Effector CD8-positive, alpha-beta T cell (primary cell): Measurements from ENCODE around the gene LILRA1.
"Not testable (repeated sequence)": the region's sequence is repeated elsewhere in the genome, so short reads cannot be mapped to it uniquely, and the experiment has no call there.

ENCODE experiments used
- DNase-seq: peaks from one replicate; lab custom pipeline; 2025; lab: John Stamatoyannopoulos, UW
- total RNA-seq, 4 experiments: gene quantifications; one replicate each; lab custom pipeline; 2026; lab: John Stamatoyannopoulos, UW

LILRA1 gene
- total RNA-seq, result 0 to 0.44 (median 0) reads per million in 4 experiments

DNA sequence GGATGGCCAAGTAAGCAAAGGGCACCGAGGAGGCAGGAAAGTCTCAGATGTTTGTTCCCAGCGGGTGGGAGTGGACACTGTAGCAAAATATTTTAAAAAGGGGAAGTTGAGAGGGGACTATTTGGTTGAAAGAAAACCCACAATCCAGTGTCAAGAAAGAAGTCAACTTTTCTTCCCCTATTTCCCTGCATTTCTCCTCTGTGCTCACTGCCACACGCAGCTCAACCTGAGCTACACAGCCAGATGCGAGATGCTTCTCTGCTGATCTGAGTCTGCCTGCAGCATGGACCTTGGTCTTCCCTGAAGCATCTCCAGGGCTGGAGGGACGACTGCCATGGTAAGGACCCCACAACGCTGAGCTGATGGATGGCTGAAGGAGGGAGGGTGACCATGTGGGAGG is at the start of gene LILRA1:
TSS of gene LILRA1 (plus strand) at position 188 of the 400 bp plus-strand sequence. CDS start 613 bp downstream, outside the sequence.
- not testable (repeated sequence) for DNase-seq

DNA sequence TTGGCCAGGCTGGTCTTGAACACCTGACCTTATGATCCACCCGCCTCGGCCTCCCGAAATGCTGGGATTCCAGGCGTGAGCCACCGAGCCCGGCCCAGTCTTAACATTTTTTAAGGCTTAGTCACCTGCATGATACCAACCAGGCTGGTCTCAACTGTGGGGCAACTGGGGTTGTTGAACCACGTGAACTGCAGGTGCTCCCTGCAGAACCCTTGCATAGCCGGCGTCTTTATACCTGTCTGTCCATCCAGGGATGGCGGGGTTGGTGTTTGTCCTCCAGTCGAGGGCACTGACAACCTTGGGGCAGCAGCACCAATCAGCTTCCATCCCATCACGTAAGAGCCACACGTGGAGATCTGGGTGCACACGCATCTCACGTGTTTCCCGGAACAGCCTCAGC is 44.6 kb upstream of the LILRA1 start:
- no peak for DNase-seq

DNA sequence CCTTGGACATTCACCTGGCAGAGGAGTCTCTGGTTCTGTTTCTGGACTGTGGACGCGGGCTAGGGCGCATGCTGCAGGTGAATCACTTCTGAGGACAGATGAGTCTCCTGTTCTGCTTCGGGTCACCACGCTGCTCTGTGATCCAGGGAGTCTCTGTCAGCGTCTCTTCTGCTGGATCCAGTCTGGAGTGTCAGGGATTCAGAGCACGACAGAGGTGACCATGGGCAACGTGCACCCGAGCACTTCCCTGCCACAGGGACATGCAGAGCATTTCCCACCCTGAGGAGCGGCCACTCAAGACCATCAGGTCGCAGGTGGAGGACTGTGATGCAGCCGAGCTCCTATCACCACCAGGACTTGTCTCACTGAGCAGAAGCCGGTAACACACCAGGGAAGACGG is 44.2 kb upstream of the LILRA1 start:
- DNase-seq, result no peak

DNA sequence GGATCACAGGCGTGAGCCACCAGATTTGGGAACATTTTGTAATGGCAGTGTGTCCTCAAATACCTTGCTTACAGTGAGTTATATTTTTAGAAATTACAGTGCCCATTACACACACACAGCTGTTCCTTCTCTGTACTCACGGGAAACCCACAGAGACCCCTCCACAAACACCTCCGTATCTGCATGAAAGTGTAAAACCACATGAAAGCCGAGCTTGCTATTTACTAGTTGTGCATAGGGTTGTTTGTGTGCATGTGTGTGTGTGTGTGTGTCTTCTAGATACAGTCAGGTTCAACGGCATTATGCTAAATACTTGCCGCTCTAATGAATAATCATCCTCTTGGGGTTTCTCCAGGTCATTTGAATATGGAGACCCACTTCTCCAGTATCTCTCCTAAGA is 42.1 kb upstream of the LILRA1 start:
- no peak for DNase-seq

DNA sequence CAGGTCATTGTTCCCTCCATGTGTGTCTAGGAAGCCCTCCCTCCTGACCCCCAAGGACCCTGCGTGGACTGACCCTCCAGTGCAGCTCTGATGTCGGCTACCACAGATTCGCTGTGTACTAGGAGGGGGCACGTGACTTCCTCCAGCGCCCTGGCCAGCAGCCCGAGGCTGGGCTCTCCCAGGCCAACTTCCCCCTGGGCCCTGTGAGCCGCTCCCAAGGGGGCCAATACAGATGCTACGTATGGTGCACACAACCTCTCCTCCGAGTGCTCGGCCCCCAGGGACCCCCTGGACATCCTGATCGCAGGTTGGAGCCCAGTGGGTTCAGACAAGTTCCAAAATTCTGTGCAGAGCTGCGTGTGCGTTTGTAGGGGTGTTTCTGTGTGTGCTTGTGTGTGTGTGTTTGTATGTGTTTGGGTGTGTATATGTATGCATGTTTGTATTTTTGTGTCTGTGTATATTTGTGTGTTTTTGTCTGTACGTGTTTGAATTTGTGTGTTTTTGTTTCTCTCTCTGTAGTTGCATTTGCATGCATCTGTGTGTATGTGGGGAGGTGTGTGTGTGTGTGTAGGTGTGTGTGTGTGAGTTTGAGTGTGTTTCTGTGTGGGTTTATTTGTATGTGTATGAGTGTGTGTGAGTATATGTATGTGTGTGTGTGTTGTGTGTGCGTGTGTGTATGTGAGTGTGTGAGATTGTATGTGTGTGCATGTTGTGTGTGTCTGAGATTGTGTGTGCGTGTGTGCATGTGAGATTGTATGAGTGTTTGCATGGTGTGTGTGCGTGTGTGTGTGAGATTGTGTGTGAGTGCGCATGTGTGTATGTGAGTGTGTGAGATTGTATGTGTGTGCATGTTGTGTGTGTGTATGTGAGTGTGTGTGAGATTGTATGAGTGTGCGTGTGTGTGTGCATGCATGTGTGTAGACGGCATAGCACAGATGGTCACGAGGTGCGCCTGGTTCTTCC is 41.2 kb upstream of the LILRA1 start:
- no peak for DNase-seq

DNA sequence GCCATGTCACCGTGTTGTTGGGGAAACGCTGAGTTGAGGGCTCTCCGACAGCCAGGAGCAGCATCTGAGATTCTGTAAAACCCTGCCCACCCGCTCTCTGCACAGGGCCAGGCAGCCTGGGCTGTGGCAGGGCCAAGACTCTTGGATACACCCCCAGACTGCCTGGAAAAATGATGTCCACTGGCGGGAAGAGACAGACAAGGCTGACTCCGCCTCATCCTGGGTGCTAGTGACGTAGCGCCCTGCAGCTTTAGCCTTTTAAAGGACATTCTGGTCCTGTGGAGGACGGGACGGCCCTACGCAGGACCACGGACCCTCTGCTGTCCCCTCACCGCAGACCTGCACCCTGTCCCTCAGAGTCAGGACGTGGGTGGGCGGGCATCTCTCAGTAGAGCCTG is 40.5 kb upstream of the LILRA1 start:
- no peak for DNase-seq

DNA sequence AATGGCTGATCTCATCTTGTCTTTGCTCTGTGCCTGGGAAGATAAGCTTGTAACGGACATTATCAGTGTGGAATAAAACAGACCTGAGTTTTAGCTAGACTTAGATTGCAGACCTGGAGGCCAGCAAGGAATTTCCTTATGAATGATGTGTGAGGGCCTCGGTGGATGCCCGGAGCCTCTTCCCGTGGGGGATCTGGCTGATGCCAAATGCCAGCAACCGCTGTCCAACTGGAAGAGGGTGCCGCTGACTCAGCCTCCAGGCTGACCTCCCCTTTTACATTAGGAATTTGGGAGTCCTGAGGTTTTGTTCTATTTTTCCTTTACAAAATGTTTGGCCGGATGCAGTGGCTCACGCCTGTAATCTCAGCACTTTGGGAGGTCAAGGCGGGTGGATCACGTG is 39.4 kb upstream of the LILRA1 start:
- no peak for DNase-seq

DNA sequence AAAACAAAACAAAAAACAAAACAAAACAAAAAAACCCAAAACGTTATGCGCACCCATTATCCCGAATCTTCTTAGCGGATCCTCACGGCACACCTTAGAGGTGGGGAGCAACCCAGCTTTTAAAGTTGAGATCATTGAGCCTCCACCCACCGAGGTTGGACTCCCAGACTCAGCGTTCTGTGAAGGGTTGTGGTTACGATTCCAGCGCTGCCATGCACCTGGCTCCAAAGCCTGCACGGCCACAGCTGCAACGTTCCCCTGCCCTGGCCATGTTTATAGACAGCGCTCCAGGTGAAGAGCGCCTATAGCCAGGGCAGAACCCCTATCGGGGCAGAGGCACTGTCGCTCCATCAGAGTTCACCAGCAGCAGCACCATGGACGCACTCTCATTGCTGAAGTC is 38.5 kb upstream of the LILRA1 start:
- DNase-seq, result no peak

DNA sequence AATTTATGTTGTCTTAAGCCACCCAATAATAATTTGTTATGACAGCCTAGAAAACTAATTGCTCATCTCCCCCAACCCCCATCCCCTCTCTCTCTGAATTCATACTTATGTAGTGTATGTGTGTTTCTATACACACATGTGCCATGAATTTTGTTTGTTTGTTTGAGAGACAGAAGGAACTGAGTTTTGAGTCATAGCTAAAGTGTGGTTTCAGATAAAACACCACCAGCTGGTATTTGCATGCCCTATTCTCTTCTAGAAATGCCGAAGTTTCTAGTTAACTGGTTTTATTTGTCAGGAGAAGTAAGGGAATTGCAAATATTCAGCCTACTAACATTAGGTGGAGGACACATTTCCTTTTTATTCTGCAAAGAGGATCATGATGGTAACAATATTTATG is 37.2 kb upstream of the LILRA1 start:
- no peak for DNase-seq

DNA sequence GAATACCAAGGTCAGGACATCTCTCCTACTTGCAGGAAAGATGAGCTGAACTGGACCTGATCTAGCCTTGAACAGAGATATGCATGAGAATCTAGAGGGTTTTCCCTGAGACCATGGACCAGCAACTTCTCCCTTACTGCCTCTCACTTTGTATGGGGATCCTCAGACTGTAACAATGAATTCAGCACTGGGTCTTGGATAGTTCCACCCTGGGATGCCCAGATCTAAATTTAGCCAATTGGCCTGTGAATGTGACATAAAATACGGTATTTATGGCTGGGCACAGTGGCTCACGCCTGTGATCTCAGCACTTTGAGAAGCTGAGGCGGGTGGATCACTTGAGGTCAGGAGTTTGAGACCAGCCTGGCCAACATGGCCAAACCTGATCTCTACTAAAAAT is 35.1 kb upstream of the LILRA1 start:
- no peak for DNase-seq

DNA sequence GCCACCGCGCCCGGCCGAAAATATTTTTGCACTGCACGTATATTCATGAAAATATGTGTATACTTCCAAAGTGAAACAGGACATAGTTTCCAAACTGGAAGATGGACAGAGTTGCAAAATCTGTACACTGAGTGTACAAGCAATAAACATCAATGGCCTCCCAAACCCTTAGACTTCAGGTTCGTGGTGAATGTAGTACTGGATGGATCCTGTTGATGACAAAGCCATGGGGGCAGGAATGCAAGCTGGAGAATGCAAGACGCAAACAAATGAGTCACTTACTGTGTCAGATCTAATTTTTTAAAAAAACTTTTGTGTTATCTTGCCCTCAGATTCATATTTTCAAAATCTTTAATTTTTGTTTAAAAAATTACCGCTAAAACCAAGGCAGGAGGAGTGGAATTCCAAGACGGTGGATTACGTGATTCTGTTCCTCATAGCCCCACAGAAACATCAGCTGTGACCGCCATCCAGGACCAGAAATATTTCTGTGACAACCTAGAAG is 32.5 kb upstream of the LILRA1 start:
- no peak for DNase-seq

DNA sequence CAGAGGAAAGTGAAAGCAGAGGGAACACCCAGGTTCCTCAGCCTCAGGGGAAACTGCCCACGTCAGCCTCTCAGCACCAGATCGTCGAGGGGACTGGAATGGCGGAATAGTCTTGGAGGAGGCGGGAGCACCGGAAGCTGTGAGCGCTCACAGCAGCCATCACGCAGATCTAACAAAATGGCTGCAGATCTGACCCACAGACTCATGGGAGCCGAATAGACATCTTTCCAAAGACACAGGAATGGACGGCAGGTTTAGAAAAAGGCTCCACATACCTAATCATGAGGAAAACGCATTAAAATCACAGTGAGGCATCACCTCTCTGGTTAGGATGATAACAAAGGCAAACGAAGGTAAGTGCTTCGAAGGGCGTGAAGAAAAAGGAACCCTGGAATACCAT is 31.6 kb upstream of the LILRA1 start:
- no peak for DNase-seq

DNA sequence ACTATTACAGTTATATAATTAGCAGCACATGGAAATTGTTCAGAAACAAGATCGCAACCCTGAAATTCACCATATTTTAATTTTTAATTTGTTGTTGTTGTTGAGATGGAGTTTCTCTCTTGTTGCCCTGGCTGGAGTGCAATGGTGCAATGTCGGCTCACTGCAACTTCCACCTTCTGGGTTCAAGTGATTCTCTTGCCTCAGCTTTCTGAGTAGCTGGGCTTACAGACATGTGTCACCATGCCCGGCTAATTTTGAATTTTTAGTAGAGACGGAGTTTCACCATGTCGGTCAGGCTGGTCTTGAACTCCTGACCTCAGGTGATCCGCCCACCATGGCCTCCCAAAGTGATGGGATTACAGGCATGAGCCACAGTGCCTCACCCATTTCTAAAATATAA is 30.2 kb upstream of the LILRA1 start:
- DNase-seq, result not testable (repeated sequence)

DNA sequence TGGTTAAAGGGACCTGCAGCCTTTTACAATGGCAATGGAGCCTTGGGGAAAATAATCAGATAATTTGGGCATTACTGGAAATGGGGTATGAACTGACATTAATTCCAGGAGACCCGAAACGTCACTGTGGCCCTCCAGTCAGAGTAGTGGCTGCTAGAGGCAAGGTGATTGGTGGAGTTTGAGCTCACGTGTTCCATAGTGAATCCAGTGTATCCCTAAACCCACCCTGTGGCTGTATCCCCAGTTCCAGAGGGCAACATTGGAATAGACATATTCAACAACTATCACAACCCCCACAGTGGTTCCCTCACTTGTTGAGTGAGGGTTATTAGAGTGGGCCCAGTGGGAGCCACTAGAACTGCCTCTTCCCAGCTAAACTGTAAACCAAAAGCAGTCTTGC is 23.1 kb upstream of the LILRA1 start:
- DNase-seq, result no peak

DNA sequence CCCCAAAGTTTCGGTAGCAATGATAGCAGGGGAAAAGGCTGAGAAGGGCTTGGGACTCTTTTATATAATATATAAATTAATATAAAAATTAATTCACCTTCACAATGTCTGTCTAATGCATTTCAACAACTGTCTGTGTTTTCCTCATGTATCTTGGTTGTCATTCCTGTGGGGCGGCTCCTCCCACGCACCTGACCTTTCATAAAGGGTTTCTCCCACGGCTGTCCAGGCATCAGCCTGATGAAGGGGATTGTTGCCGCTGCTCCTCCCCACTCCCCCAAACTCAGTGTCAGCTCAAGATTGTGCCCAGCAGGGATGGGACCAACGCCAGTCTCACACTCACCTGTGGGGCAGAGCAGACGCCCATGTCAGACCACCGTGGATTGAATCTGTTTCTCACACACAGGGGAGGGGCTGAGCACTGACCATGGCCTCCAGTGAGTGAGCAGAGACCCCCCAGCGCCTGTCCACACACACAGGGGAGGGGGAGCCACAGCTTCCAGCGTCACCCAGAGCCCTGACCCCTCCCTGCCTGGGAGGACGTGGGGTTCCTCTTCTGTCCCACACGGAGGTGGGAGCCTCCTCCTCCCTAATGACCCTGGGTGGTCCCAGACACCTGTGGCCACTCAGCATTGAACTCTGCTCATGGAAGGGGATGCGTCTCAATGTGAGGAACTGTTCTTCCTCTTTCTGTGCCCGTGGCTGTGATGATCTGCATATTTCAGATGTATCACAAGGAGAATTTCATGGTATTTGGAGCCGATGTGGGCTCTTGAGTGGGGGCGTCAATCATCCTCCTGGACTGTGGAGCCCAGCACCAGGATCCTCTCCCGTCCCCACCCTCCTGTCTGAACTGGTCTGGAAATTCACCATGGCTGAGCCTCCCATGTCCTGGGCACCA is 21.5 kb upstream of the LILRA1 start:
- not testable (repeated sequence) for DNase-seq

DNA sequence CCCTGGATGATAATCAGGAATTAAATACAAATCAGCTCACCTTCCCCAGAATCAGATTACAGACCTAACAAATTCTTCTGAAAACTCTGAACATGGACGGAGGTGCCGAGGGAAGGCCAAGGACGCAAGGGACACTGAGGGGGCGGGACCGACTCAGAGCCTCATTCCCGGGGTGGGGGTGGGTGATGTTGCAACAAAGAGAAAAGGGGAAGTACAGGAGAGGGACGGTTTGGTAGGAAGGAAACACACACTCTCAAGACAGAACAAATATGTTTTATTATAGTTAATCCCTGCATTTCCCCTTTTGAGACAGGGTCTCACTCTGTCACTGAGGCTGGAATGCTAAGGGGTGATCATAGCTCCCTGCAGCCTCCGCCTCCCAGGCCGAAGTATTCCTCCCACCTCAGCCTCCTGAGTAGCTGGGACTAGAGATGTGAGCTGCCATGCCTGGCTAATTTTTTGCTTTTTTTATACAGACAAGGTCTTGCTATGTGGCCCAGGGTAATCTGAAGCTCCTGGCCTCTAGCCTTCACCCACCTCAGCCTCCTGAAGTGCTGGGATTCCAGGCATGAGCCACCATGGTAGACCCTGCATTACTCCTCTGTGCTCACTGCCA is 20.6 kb upstream of the LILRA1 start:
- DNase-seq, result no peak

DNA sequence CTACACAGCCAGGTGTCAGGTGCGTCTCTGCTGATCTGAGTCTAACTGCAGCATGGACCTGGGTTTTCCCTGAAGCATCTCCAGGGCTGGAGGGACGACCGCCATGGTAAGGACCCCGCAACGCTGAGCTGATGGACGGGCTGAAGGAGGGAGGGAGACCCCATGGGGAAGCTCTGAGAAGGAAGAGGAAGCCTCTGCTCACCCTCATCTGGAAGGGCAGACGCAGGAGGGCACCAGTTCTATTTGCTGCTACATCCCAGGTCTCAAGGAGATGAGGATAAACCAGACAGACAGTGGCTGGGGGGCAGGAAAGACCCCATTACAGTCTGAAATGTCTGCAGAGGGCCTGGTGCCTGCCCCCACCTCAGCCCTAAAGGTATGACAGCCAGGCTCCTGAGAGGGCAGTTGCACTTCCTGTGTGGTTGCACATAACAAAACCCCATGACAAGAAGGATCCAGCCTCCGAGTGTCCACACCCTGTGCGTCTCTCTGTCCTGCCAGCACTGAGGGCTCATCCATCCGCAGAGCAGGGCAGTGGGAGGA is 20.0 kb upstream of the LILRA1 start, which contains the start of gene LILRA2:
TSS of gene LILRA2 (plus strand) at position 461 of the 543 bp plus-strand sequence. CDS start 89 bp downstream, outside the sequence.
- DNase-seq, result no peak

DNA sequence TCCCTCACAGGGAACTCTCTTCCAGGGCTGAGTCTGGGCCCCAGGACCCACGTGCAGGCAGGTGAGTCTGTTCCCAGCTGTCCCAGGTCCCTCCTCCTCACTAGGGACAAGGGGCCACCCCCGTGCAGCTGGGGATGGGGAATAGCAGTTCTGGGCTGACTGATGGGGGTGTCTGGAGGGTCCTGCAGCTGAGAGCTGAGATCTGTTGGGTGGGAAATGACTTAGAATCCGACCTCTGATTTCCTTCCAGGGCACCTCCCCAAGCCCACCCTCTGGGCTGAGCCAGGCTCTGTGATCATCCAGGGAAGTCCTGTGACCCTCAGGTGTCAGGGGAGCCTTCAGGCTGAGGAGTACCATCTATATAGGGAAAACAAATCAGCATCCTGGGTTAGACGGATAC is 19.4 kb upstream of the LILRA1 start:
- no peak for DNase-seq

DNA sequence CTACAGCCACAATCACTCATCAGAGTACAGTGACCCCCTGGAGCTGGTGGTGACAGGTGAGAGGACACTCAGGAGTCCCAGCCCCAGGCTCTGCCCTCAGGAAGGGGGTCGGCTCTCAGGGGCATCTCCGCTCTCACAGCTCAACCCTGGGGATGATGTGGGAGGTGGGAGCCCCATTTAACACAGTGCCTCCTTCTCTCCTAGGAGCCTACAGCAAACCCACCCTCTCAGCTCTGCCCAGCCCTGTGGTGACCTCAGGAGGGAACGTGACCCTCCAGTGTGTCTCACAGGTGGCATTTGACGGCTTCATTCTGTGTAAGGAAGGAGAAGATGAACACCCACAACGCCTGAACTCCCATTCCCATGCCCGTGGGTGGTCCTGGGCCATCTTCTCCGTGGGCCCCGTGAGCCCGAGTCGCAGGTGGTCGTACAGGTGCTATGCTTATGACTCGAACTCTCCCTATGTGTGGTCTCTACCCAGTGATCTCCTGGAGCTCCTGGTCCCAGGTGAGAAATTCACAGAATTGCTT is 18.8 kb upstream of the LILRA1 start:
- no peak for DNase-seq

DNA sequence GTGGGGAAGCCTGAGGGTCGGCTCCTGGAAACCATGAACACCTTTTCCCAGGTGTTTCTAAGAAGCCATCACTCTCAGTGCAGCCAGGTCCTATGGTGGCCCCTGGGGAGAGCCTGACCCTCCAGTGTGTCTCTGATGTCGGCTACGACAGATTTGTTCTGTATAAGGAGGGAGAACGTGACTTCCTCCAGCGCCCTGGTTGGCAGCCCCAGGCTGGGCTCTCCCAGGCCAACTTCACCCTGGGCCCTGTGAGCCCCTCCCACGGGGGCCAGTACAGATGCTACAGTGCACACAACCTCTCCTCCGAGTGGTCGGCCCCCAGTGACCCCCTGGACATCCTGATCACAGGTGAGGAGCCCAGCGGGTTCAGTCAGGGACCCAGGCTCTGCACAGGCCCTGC is 18.2 kb upstream of the LILRA1 start:
- DNase-seq, result not testable (repeated sequence)

DNA sequence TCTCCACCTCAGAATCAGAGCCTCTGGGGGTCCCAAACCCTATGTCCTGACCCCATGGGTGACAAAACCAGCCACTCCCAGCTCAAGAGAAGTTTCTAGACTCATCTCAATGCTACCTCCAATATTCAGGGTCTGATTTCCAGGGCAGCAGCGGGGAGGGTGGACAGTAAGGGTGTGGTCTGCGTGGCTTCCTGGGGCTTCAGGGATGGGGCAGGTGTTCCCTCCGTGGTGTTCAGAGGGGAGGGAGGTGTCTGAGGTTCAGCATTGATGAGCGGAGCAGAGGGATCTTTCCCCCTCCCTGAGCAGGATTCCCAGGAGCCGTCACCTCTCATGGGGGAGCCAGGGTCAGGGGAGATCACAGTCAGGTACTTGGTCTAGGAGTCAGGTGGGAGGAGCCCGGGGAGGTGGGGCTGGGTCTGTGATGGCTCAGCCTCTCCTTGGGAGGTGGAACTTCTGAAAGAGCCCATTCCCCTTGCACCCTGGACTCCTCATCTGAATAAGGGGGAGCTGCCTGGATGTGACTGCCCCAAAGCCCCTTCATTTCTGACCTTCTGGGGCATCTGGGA is 16.9 kb upstream of the LILRA1 start:
- no peak for DNase-seq
